ENCODE data around the gene ZRSR2. TPM values are rescaled to one million over a fixed set of nuclear protein-coding genes. Genes with fewer than 3 reads are reported as not detected.

ZRSR2 gene
- polyA plus RNA-seq, 1 of the 3 experiments (the other 2 are of a cell fraction): 14.3 TPM

- TF ChIP-seq RFX5 (IDR thresholded peaks at IDR 0.05; ENCODE audit: low read length) (no peak), RCOR1 (IDR thresholded peaks at IDR 0.05; ENCODE audit: low read length) (no peak), USF2 (IDR thresholded peaks at IDR 0.05; ENCODE audit: borderline replicate concordance, low read depth, low read length) (no peak)
Measured at GRCh38 chrX:15860921-15861320, 70.6 kb downstream of the ZRSR2 start (continued).

- H3K9ac ChIP-seq: no peak overlapping the region
- POLR2A ChIA-PET: no interaction called here
Measured at GRCh38 chrX:15864023-15864422, 73.7 kb downstream of the ZRSR2 start.

More at GRCh38 chrX:15864023-15864422, 73.7 kb downstream of the ZRSR2 start:
- no peaks in the 10 kb centered on the region for H4K20me1 ChIP-seq (ENCODE audit: insufficient read depth)
- H3K9me3 ChIP-seq: no peaks in the 10 kb centered on the region
- no peaks in the 10 kb centered on the region for H3K36me3 ChIP-seq (replicated peaks in 1 of 2; ENCODE audit: control insufficient read depth in 1 of 2, insufficient read depth in 2 of 2, low read length in 1 of 2)
- H3K4me3 ChIP-seq (ENCODE audit: low read depth in 2 of 2, low read length in 1 of 2): no peak overlapping the region
- H3K27me3 ChIP-seq (ENCODE audit: insufficient read depth): peaks cover 12% of the 10 kb centered on the region; the same call in 1 of the 2 replicates
- no peaks in the 10 kb centered on the region for H3K9me2 ChIP-seq
- no peak for TF ChIP-seq JUND (IDR thresholded peaks at IDR 0.05)
- TF ChIP-seq, protein P1, sequence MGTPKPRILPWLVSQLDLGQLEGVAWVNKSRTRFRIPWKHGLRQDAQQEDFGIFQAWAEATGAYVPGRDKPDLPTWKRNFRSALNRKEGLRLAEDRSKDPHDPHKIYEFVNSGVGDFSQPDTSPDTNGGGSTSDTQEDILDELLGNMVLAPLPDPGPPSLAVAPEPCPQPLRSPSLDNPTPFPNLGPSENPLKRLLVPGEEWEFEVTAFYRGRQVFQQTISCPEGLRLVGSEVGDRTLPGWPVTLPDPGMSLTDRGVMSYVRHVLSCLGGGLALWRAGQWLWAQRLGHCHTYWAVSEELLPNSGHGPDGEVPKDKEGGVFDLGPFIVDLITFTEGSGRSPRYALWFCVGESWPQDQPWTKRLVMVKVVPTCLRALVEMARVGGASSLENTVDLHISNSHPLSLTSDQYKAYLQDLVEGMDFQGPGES (IDR thresholded peaks at IDR 0.05; ENCODE audit: low read depth, low read length): no peak
- no peak for TF ChIP-seq RCOR1 (IDR thresholded peaks at IDR 0.05; ENCODE audit: low read length)
- TF ChIP-seq, protein P2, sequence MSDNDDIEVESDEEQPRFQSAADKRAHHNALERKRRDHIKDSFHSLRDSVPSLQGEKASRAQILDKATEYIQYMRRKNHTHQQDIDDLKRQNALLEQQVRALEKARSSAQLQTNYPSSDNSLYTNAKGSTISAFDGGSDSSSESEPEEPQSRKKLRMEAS (IDR thresholded peaks at IDR 0.05; ENCODE audit: low read depth): no peak
- no peak for TF ChIP-seq RXRA (IDR thresholded peaks at IDR 0.05; ENCODE audit: borderline replicate concordance, low read depth)
- no peak for TF ChIP-seq SIN3A (IDR thresholded peaks at IDR 0.05; ENCODE audit: borderline replicate concordance, low read depth, low read length)
- TF ChIP-seq CHD2 (IDR thresholded peaks at IDR 0.05; ENCODE audit: low read length, partially characterized antibody): no peak
- TF ChIP-seq FOXM1 (IDR thresholded peaks at IDR 0.05; ENCODE audit: low read depth): no peak
- no peak for TF ChIP-seq TEAD4 (IDR thresholded peaks at IDR 0.05; ENCODE audit: borderline replicate concordance, insufficient read depth)
- TF ChIP-seq NFIC (IDR thresholded peaks at IDR 0.05; ENCODE audit: borderline replicate concordance): no peak
- TF ChIP-seq EZH2phosphoT487 (IDR thresholded peaks at IDR 0.05; ENCODE audit: borderline replicate concordance, low read depth): no peak
- no peak for TF ChIP-seq ELF1 (IDR thresholded peaks at IDR 0.05)
- TF ChIP-seq NRF1 (IDR thresholded peaks at IDR 0.05; ENCODE audit: low read depth, low read length): no peak
- TF ChIP-seq USF1 (IDR thresholded peaks at IDR 0.05; ENCODE audit: borderline replicate concordance, low read depth): no peak
- TF ChIP-seq USF2 (IDR thresholded peaks at IDR 0.05; ENCODE audit: borderline replicate concordance, low read depth, low read length): no peak
- no peak for TF ChIP-seq MEF2A (IDR thresholded peaks at IDR 0.05; ENCODE audit: borderline replicate concordance, low read depth)
- TF ChIP-seq RFX5 (IDR thresholded peaks at IDR 0.05; ENCODE audit: low read length): no peak
- no peak for TF ChIP-seq SMC3 (IDR thresholded peaks at IDR 0.05; ENCODE audit: low read depth, low read length)
- TF ChIP-seq, protein P3, sequence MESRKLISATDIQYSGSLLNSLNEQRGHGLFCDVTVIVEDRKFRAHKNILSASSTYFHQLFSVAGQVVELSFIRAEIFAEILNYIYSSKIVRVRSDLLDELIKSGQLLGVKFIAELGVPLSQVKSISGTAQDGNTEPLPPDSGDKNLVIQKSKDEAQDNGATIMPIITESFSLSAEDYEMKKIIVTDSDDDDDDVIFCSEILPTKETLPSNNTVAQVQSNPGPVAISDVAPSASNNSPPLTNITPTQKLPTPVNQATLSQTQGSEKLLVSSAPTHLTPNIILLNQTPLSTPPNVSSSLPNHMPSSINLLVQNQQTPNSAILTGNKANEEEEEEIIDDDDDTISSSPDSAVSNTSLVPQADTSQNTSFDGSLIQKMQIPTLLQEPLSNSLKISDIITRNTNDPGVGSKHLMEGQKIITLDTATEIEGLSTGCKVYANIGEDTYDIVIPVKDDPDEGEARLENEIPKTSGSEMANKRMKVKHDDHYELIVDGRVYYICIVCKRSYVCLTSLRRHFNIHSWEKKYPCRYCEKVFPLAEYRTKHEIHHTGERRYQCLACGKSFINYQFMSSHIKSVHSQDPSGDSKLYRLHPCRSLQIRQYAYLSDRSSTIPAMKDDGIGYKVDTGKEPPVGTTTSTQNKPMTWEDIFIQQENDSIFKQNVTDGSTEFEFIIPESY (IDR thresholded peaks at IDR 0.05; ENCODE audit: borderline replicate concordance, low read depth): no peak
- TF ChIP-seq GABPA (IDR thresholded peaks at IDR 0.05; ENCODE audit: low read depth): no peak
- no peak overlapping the region for H2AFZ ChIP-seq (ENCODE audit: low read depth)
- no peak overlapping the region for H3K4me2 ChIP-seq
- H3F3A ChIP-seq (replicated peaks; ENCODE audit: insufficient read depth): no peaks in the 10 kb centered on the region
- CTCF ChIA-PET: no interaction called here
- no peak overlapping the region for H3K27ac ChIP-seq (ENCODE audit: low read depth in 2 of 2, low read length in 1 of 2)
- 22% methylated on average over 3 of the region's 3 CpGs for WGBS (ENCODE audit: low lambda C conversion rate)
- H3K79me2 ChIP-seq (ENCODE audit: insufficient read depth): no peaks in the 10 kb centered on the region
- no peak for DNase-seq
- H3K4me1 ChIP-seq (ENCODE audit: control insufficient read depth in 1 of 2, insufficient read depth in 2 of 2, low read depth in 1 of 2, low read length in 1 of 2): no peaks in the 10 kb centered on the region
